ENCODE data around the gene FLYWCH1.

FLYWCH1 gene

DNA sequence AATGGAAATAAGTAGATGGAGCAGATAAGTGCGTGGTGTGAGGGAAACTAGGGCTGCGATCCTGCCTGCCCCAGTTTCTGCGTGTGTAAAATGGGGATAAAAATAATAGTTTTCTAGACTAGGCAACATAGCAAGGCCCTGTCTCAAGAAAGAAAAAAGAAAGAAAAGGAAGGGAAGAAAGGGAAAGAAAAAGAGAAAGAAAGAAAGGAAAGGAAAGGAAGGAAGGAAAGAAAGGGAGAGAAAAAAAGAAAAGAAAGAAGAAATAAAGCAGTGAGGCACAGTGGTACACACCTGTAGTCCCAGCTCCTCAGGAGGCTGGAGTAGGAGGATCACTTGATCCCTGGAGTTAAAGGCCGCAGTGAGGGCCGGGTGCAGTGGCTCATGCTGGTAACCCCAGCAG lies 70.7 kb downstream of the FLYWCH1 start:
- DNase-seq (ENCODE audit: low read depth, low spot score) = no peak

- peak; percentile 43 for DNase-seq (ENCODE audit: low read depth, low spot score)
These were observed 72.0 kb downstream of the FLYWCH1 start for GRCh38 chr16:2983706-2984136.

- DNase-seq (ENCODE audit: low read depth, low spot score) = no peak
These were observed 73.7 kb downstream of the FLYWCH1 start for GRCh38 chr16:2985462-2985861.

DNA sequence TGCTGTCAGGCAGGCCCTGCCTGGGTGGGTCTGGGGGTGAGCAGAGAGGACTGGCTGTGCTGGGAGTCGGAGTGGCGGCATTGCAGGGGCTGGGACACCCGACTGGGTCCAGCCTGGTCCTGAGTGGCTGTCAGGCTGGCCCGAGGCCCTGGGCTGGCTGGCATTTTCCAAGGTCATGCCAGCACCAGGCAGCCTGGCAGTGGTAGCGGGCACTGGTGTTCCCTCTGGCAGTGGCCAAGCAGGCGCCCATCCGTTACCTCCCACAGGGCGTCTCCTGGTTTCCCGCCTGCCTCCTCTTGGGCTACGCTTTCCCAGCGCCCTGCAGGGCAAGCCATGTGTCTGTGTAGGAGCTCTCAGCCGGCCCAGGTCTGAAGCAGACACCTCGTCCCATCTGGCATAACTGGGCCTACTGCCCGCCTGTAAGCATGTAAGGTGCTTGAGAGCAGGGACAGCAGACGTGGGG lies 74.2 kb downstream of the FLYWCH1 start:
- no peak for DNase-seq (ENCODE audit: low read depth, low spot score)

DNA sequence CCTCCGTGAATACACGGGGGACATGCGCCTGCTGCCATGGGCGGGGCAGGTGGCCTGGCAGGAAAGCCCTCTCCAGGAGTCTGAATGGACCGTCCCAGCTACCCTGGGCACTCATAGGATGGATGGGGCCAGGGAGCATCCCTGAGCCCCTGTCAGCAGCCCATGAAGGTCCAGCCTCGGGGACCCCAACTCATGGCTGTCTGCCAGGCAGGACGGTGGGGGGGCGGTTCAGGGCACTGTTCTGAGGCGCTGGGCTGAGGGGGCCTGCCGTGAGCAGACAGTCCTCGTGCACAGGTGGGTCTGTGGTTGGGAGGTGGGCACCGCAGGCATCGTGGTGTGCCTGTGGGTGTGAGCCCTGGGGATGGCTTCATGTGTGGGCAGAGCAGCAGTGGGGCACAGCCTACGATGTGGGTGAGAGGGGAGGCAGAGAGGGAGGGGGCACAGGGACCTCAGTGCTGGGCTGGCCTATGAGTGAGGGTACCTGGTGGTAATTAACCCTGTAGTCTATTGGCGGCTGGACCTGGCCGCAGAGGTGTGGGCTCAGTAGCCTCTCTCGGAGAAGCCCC lies 75.0 kb downstream of the FLYWCH1 start:
- DNase-seq (ENCODE audit: low read depth, low spot score) = no peak

- no peak for DNase-seq (ENCODE audit: low read depth, low spot score)
These were observed 75.6 kb downstream of the FLYWCH1 start for GRCh38 chr16:2987286-2987685.

GRCh38 chr16:2987833-2988232 lies 76.1 kb downstream of the FLYWCH1 start:
- no peak for DNase-seq (ENCODE audit: low read depth, low spot score)

DNA sequence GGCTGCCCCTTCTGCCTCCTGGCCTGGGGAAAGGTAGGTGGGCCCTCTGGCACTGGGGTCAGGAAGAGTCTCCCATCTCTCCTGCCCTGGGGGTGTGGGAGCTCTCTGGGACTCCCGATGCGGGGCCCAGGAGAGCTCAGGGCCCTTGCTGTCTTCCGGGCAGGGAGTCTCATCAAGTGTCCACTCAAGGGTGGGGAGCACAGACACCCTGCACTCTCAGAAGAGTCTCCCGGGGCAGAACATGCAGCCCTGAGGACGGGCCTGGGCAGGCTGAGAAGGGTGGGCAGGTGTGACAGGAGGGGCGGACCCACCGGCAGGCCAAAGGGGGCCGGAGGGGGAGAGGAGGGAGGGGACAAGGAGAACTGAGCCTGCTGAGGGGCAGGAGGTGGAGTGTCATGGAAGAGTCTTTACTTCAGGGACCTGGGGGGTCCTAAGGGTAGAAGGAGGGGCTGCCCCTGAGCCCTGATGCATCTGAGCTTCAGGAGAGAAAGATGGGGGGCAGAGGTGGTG lies 76.9 kb downstream of the FLYWCH1 start:
- no peak for DNase-seq (ENCODE audit: low read depth, low spot score)

GRCh38 chr16:2990891-2991290 lies 79.2 kb downstream of the FLYWCH1 start:
- DNase-seq (ENCODE audit: low read depth, low spot score) = no peak

DNA sequence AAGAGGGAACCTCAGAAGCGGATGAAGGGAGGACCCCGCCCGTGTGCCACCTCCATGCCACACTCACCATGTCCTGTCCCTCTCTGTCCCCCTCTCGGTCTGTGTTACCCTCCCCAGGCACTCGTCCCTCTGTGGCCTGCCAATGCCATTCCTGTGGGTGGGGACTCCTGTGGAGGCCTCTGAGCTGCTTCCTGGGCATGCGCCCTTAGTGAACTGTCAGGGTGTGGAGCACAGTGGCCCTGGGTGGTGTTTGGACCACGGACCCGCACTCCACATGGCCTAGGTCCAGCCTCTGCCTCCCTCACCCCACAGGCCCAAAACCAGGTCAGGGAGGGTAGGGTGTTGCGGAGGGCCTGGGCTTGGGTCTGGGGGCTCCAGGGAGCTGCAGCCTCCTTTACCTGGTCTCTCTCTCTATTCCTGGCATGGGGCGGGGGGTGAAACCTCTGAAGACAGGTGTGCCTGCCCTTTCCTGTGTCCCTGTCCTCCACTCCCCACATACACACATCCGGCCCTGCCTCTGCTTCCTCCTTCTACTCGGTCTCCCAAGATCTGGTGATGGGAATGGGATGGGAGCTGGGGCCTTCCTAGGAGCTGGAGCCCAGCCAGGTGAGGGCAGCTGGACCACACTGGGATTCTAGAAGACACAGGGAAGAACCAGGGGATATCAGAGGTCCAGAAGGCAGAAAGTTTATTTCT lies 80.0 kb downstream of the FLYWCH1 start:
- no peak for DNase-seq (ENCODE audit: low read depth, low spot score)

GRCh38 chr16:2992383-2993081 lies 80.8 kb downstream of the FLYWCH1 start:
- no peak for DNase-seq (ENCODE audit: low read depth, low spot score)

DNA sequence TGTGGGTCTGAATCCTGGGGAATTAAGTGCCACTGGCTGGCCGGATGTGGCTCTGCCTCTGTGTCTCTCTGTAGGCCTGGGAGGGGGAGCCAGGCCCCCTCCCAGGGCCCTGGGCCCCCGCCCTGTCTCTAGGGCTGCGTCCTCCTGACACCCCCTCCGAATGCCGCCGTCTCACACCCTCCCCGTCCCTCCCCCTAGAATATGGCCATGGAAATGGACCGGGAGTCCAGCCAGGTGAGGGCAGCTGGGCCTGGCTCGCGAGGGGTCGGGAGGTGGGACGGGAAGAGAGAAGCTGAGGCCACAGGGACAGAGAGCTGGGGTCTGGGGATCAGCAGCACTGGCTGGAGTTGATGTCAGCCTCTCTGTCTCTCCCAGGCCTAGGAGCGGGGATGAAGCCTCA lies 84.6 kb downstream of the FLYWCH1 start:
- no peak for DNase-seq (ENCODE audit: low read depth, low spot score)

DNA sequence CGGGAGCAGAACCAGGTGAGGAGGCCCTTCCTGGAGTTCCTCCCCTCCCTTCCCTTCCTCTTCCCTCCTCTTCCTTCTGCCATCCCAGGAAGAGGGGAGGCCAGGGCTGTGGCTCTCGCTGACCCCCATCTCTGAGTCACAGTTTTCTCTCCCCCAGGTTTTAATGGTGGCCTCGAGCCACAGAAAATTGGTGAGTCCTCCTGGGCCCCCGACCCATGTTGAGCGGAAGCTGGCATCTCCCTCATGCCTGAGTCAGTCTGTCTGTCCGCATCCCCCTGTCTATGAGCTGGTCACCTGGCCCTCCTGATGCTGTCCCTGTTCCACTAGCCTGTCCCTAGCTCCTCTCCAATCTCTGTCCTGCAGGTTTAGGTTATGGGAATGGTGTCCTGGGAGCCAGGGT lies 88.2 kb downstream of the FLYWCH1 start:
- DNase-seq (ENCODE audit: low read depth, low spot score) = no peak

GRCh38 chr16:3000540-3000939 lies 88.8 kb downstream of the FLYWCH1 start:
- DNase-seq (ENCODE audit: low read depth, low spot score) = no peak
